Measurements from ENCODE around the gene SNRNP40. TPM values are rescaled to one million over a fixed set of nuclear protein-coding genes. Genes with fewer than 3 reads are reported as not detected.
"Not testable (repeated sequence)": the region's sequence is repeated elsewhere in the genome, so short reads cannot be mapped to it uniquely, and the experiment has no call there.

Gene SNRNP40
- total RNA-seq, 4 donors from 2014 or later, result 36.3 to 45.7 (median 40.6) TPM

DNA sequence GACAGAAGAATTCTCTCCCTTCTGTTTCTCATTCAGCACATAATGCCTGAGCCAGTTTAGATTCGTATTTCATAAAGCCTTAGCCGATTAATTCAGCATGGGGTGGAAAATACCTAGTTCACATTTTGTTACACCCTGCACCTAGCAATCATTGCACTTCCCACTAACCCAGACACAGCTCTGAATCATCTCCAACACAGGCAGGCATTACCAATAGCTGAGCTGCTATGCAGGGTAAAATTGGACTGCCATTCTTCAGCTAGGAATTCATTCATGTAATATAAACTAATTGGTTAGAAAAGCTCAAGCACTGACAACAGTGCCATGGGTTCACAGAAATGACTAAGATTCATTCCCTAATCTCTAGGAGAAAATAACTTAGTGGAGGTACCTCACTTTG lies 30.0 kb downstream of the SNRNP40 start:
- DNase-seq (ENCODE audit: extremely low spot score), result no peak
- Histone ChIP-seq H3K27me3 (no peaks in the 10 kb centered on the region), H3K4me3 (no peak overlapping the region), H3K27ac (replicated peaks in 1 of 4) (no peak overlapping the region), H3K36me3 (peaks cover 21 to 90% (median 82%) of the 10 kb centered on the region in 4 donors), H3K9me3 (no peaks in the 10 kb centered on the region), H3K4me1 (peaks cover 0 to 13% (median 7%) of the 10 kb centered on the region in 4 donors)
- 89% methylated on average over 2 of the region's 2 CpGs for WGBS
- intact Hi-C loops (cut with DNase I), result no loop called here
- TF ChIP-seq POLR2A (IDR thresholded peaks at IDR 0.05; ENCODE audit: low read depth) (no peak), EP300 (IDR thresholded peaks at IDR 0.05) (no peak), POLR2AphosphoS5 (IDR thresholded peaks at IDR 0.05) (no peak)
- TF ChIP-seq, protein P1, sequence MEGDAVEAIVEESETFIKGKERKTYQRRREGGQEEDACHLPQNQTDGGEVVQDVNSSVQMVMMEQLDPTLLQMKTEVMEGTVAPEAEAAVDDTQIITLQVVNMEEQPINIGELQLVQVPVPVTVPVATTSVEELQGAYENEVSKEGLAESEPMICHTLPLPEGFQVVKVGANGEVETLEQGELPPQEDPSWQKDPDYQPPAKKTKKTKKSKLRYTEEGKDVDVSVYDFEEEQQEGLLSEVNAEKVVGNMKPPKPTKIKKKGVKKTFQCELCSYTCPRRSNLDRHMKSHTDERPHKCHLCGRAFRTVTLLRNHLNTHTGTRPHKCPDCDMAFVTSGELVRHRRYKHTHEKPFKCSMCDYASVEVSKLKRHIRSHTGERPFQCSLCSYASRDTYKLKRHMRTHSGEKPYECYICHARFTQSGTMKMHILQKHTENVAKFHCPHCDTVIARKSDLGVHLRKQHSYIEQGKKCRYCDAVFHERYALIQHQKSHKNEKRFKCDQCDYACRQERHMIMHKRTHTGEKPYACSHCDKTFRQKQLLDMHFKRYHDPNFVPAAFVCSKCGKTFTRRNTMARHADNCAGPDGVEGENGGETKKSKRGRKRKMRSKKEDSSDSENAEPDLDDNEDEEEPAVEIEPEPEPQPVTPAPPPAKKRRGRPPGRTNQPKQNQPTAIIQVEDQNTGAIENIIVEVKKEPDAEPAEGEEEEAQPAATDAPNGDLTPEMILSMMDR (IDR thresholded peaks at IDR 0.05), result no peak

DNA sequence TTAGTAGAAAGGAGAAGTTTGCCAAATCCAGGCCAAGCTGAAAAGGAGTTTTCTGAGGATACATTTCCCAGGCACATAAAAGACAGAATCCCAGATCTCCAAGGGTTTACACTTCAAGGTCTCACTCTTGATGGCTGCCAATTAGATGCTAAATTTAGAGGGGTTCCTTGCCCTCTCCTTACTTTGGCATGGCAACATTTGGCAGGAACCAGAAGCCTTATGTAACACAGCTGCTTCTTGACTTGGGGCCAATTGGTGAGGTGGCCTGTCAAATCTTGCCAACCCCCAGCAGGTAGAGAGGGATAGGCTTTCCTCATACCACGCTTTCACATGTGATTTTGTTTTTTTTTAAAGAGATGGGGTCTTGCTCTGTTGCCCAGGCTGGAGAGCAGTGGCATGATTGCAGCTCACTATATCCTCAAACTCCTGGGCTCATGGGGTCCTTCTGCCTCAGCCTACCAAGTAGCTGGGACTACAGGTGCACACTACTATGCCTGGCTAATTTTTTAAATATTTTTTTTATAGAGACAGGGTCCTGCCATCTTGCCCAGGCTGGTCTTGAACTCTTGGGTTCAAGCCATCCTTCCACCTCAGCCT lies 31.7 kb downstream of the SNRNP40 start:
- peaks cover 33 to 90% (median 83%) of the 10 kb centered on the region in 4 donors for H3K36me3 ChIP-seq
- 81% methylated on average over 1 of the region's 1 CpG for WGBS

DNA sequence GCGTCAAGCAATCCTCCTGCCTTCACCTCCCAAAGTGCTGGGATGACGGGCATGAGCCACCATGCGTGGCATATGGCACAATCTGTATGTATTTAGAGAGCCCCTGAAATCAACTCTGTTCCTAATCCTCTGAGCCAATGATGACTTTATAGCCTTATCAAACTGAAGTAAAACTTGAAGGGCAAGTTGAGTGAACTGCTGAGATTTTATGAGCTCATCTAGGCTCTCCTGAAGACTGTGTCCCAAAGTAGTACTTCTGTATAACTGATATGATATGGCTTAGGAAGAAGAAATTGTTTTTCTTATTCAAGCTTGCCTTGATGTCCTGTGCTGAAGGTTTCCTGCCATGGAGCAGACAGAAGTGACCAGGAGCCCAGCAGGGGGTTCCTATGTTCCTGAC lies 33.2 kb downstream of the SNRNP40 start:
- Histone ChIP-seq H3K4me1 (peaks cover 0 to 13% (median 7%) of the 10 kb centered on the region in 4 donors), H3K36me3 (peaks cover 38 to 90% (median 84%) of the 10 kb centered on the region in 4 donors), H3K27me3 (no peaks in the 10 kb centered on the region), H3K9me3 (no peaks in the 10 kb centered on the region), H3K27ac (replicated peaks in 1 of 4) (no peak overlapping the region), H3K4me3 (no peak overlapping the region)
- WGBS, result 98% methylated on average over 3 of the region's 3 CpGs
- DNase-seq (ENCODE audit: extremely low spot score), result no peak
- intact Hi-C loops (cut with DNase I), result no loop called here
- no peak for TF ChIP-seq POLR2A (IDR thresholded peaks at IDR 0.05; ENCODE audit: low read depth)
- TF ChIP-seq EP300 (IDR thresholded peaks at IDR 0.05), result no peak
- no peak for TF ChIP-seq POLR2AphosphoS5 (IDR thresholded peaks at IDR 0.05)

More for the DNA sequence above, 31.7 kb downstream of the SNRNP40 start:
- Histone ChIP-seq H3K4me1 (peaks cover 0 to 13% (median 7%) of the 10 kb centered on the region in 4 donors), H3K9me3 (no peaks in the 10 kb centered on the region), H3K27ac (replicated peaks in 1 of 4) (no peak overlapping the region), H3K27me3 (no peaks in the 10 kb centered on the region), H3K4me3 (no peak overlapping the region)
- intact Hi-C loops (cut with DNase I), result no loop called here
- TF ChIP-seq POLR2A (IDR thresholded peaks at IDR 0.05; ENCODE audit: low read depth), result no peak
- no peak for TF ChIP-seq EP300 (IDR thresholded peaks at IDR 0.05)
- TF ChIP-seq, protein P1 (IDR thresholded peaks at IDR 0.05), result no peak
- no peak for TF ChIP-seq POLR2AphosphoS5 (IDR thresholded peaks at IDR 0.05)
- no peak for DNase-seq (ENCODE audit: extremely low spot score)

DNA sequence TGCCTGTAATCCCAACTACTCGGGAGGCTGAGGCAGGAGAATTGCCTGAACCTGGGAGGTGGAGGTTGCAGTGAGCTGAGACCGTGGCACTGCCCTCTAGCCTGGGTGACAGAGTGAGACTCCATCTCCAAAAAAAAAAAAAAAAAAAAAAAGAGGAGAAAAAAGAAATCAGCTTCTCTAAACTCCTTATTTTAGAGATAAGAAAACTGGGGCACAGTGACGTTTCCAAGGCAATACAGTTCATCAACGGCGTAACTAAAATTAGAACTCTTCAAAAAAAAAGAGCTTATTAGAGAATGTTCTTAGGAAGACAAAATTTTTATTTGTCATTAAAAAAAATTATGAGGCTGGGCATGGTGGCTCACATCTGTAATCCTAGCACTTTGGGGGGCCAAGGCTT lies 34.2 kb downstream of the SNRNP40 start:
- Histone ChIP-seq H3K36me3 (peaks cover 30 to 90% (median 85%) of the 10 kb centered on the region in 4 donors), H3K4me1 (peaks cover 0 to 13% (median 7%) of the 10 kb centered on the region in 4 donors)
- H3K4me3 ChIP-seq; H3K9me3 ChIP-seq; H3K27me3 ChIP-seq; DNase-seq (ENCODE audit: extremely low spot score); intact Hi-C loops (cut with DNase I); H3K27ac ChIP-seq (replicated peaks in 1 of 4): not testable (repeated sequence)
- WGBS, result 90% methylated on average over 5 of the region's 5 CpGs

DNA sequence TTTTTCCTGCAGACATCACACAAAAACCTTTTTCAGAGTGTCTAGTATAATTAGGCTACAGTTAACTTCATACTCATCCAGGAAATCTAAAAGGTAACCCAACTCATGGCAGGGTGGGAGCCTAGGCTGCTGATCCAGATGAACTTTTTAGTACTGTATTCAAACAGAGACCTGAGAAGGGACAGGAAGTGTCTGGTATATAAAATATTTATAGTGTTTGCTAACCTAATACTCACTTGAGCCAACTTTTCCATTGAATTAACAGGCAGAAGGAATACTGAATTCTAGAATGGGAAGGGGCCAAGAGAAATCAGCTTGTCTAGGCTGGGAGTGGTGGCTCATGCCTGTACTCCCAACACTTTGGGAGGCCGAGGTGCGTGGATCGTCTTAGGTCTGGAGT lies 34.7 kb downstream of the SNRNP40 start:
- no peak for DNase-seq (ENCODE audit: extremely low spot score)
- Histone ChIP-seq H3K27me3 (no peaks in the 10 kb centered on the region), H3K27ac (replicated peaks in 1 of 4) (no peak overlapping the region), H3K36me3 (peaks cover 26 to 90% (median 84%) of the 10 kb centered on the region in 4 donors), H3K4me1 (peaks cover 0 to 13% (median 7%) of the 10 kb centered on the region in 4 donors), H3K4me3 (no peak overlapping the region), H3K9me3 (no peaks in the 10 kb centered on the region)
- intact Hi-C loops (cut with DNase I), result no loop called here
- TF ChIP-seq, protein P1 (IDR thresholded peaks at IDR 0.05), result no peak
- TF ChIP-seq EP300 (IDR thresholded peaks at IDR 0.05), result no peak
- TF ChIP-seq POLR2A (IDR thresholded peaks at IDR 0.05; ENCODE audit: low read depth), result no peak
- TF ChIP-seq POLR2AphosphoS5 (IDR thresholded peaks at IDR 0.05), result no peak
- 100% methylated on average over 3 of the region's 3 CpGs for WGBS
